H9 (cell line): Measurements from ENCODE around the gene SULF2. TPM values are rescaled to one million over a fixed set of nuclear protein-coding genes. Genes with fewer than 3 reads are reported as not detected.

Experiments used
- DNase-seq: peaks from one replicate; pipeline ENCODE4 v3.0.0-alpha.2; 2017
- H2AFZ ChIP-seq: one replicate; pipeline ENCODE4 v1.6.1; 2013; ENCODE audit warnings: mild to moderate bottlenecking, low read length, control low read depth, moderate library complexity
- H2AK5ac ChIP-seq: 2 replicates; pipeline ENCODE4 v1.6.1; 2013; ENCODE audit warnings: low read length, control low read depth, mixed read lengths; ENCODE audit not compliant: insufficient read length
- H2BK120ac ChIP-seq: one replicate; pipeline ENCODE4 v1.6.1; 2013; ENCODE audit warnings: low read depth, mild to moderate bottlenecking, low read length, control low read depth, inconsistent platforms; ENCODE audit not compliant: poor library complexity, severe bottlenecking
- H2BK12ac ChIP-seq: 2 replicates; pipeline ENCODE4 v1.6.1; 2013; ENCODE audit warnings: low read length, control low read depth, mixed read lengths, low read depth; ENCODE audit not compliant: insufficient read length
- H2BK15ac ChIP-seq: 2 replicates; pipeline ENCODE4 v1.6.1; 2013; ENCODE audit warnings: low read depth, low read length, control low read depth
- H2BK20ac ChIP-seq: one replicate; pipeline ENCODE4 v1.6.1; 2013; ENCODE audit warnings: low read depth, mild to moderate bottlenecking, low read length, control low read depth, inconsistent platforms; ENCODE audit not compliant: poor library complexity, severe bottlenecking
- H2BK5ac ChIP-seq: 2 replicates; pipeline ENCODE4 v1.6.1; 2013; ENCODE audit warnings: low read length, control low read depth, mixed read lengths; ENCODE audit not compliant: insufficient read length
- H3K14ac ChIP-seq: 2 replicates; pipeline ENCODE4 v1.6.1; 2013; ENCODE audit warnings: low read length, control low read depth; ENCODE audit not compliant: insufficient read depth
- H3K18ac ChIP-seq: 2 replicates; pipeline ENCODE4 v1.6.1; 2013; ENCODE audit warnings: low read depth, mild to moderate bottlenecking, mixed read lengths, low read length, control low read depth; ENCODE audit not compliant: insufficient read length
- H3K23ac ChIP-seq: 2 replicates; pipeline ENCODE4 v1.6.1; 2013; ENCODE audit warnings: low read length, control low read depth, mixed read lengths, low read depth; ENCODE audit not compliant: insufficient read length
- H3K23me2 ChIP-seq: 2 replicates; pipeline ENCODE4 v1.6.1; 2013; ENCODE audit warnings: low read depth, mild to moderate bottlenecking, mixed read lengths, low read length, control low read depth; ENCODE audit not compliant: insufficient read length, poor library complexity, severe bottlenecking
- H3K27ac ChIP-seq: 2 replicates; pipeline ENCODE4 v1.5.1; 2013; ENCODE audit warnings: low read length, control low read depth, mixed read lengths, low read depth; ENCODE audit not compliant: insufficient read length
- H3K27me3 ChIP-seq: 2 replicates; pipeline ENCODE4 v1.6.1; 2013; ENCODE audit warnings: low read length, control low read depth, inconsistent platforms; ENCODE audit not compliant: insufficient read depth
- H3K4ac ChIP-seq: 2 replicates; pipeline ENCODE4 v1.6.1; 2013; ENCODE audit warnings: low read depth, mild to moderate bottlenecking, control low read depth, inconsistent platforms, low read length, moderate library complexity
- H3K4me1 ChIP-seq: 2 replicates; pipeline ENCODE4 v1.6.1; 2013; ENCODE audit warnings: low read length, control low read depth, inconsistent platforms; ENCODE audit not compliant: insufficient read depth
- H3K4me2 ChIP-seq: 2 replicates; pipeline ENCODE4 v1.6.1; 2013; ENCODE audit warnings: low read length, control low read depth, mixed read lengths; ENCODE audit not compliant: insufficient read length, insufficient read depth
- H3K56ac ChIP-seq: 2 replicates; pipeline ENCODE4 v1.6.1; 2013; ENCODE audit warnings: low read depth, mild to moderate bottlenecking, mixed read lengths, low read length, control low read depth; ENCODE audit not compliant: insufficient read length
- H3K79me1 ChIP-seq: 2 replicates; pipeline ENCODE4 v1.6.1; 2013; ENCODE audit warnings: low read depth, mild to moderate bottlenecking, moderate library complexity, low read length, control low read depth, inconsistent platforms; ENCODE audit not compliant: insufficient read depth, poor library complexity, severe bottlenecking
- H3K79me2 ChIP-seq: 2 replicates; pipeline ENCODE4 v1.6.1; 2013; ENCODE audit warnings: low read length, control low read depth, inconsistent platforms; ENCODE audit not compliant: insufficient read depth
- H3K9ac ChIP-seq: 2 replicates; pipeline ENCODE4 v1.6.1; 2013; ENCODE audit warnings: low read length, control low read depth, mixed read lengths; ENCODE audit not compliant: insufficient read length; ENCODE audit errors: extremely low read depth
- H3K9me3 ChIP-seq: one replicate; pipeline ENCODE4 v1.6.1; 2013; ENCODE audit warnings: low read depth, low read length, inconsistent platforms; ENCODE audit not compliant: control insufficient read depth
- H3T11ph ChIP-seq: one replicate; pipeline ENCODE4 v1.6.1; 2013; ENCODE audit warnings: mild to moderate bottlenecking, low read length, control low read depth, inconsistent platforms
- H4K20me1 ChIP-seq: one replicate; pipeline ENCODE4 v1.6.1; 2013; ENCODE audit not compliant: control insufficient read depth, insufficient read length, insufficient read depth
- H4K5ac ChIP-seq: 2 replicates; pipeline ENCODE4 v1.6.1; 2013; ENCODE audit warnings: low read depth, mild to moderate bottlenecking, mixed read lengths, low read length, control low read depth; ENCODE audit not compliant: insufficient read length
- H4K8ac ChIP-seq: replicated peaks from 2 replicates; pipeline ENCODE4 v1.6.1; 2013; ENCODE audit warnings: low read length, control low read depth, mixed read lengths, low read depth; ENCODE audit not compliant: insufficient read length
- H4K91ac ChIP-seq: 2 replicates; pipeline ENCODE4 v1.6.1; 2013; ENCODE audit warnings: low read depth, mild to moderate bottlenecking, moderate library complexity, mixed read lengths, low read length, control low read depth; ENCODE audit not compliant: insufficient read length
- H3K27ac Mint-ChIP-seq, 3 experiments: 2 replicates in 2 of 3; 3 replicates in 1 of 3; pipeline ENCODE4 v1.8.0; 2020 to 2021; ENCODE audit warnings: mixed read lengths in 3 of 3, mild to moderate bottlenecking in 1 of 3, moderate library complexity in 1 of 3
- H3K27me3 Mint-ChIP-seq: 2 replicates; pipeline ENCODE4 v1.8.0; 2021; ENCODE audit warnings: low read depth, mild to moderate bottlenecking, moderate library complexity, mixed read lengths
- H3K36me3 Mint-ChIP-seq, 3 experiments: 2 replicates in 2 of 3; 3 replicates in 1 of 3; pipeline ENCODE4 v1.8.0; 2020 to 2021; ENCODE audit warnings: low read depth in 3 of 3, mixed read lengths in 3 of 3; ENCODE audit not compliant: insufficient read depth in 1 of 3
- H3K4me1 Mint-ChIP-seq, 2 experiments: 2 replicates each; pipeline ENCODE4 v1.8.0; 2020; ENCODE audit warnings: mixed read lengths in 2 of 2
- H3K4me3 Mint-ChIP-seq, 2 experiments: 2 replicates in 1 of 2; 3 replicates in 1 of 2; pipeline ENCODE4 v1.8.0; 2020 to 2021; ENCODE audit warnings: mild to moderate bottlenecking in 2 of 2, mixed read lengths in 2 of 2, moderate library complexity in 1 of 2
- H3K9me3 Mint-ChIP-seq, 2 experiments: 2 replicates in 1 of 2; 3 replicates in 1 of 2; pipeline ENCODE4 v1.8.0; 2020; ENCODE audit warnings: mild to moderate bottlenecking in 2 of 2, mixed read lengths in 2 of 2, moderate library complexity in 1 of 2
- CTCF ChIP-seq: fragments of 200-600 bp; sonication (generic); conservative IDR thresholded peaks from 3 replicates; pipeline ENCODE4 v1.8.0; 2021; ENCODE audit warnings: antibody characterized with exemption, mild to moderate bottlenecking
- WGBS: extraction: QIAGEN DNeasy Blood & Tissue Kit; methylation state at CpG from one replicate; pipeline ENCODE4 v1.1.7; 2013; ENCODE audit warnings: missing lambda C conversion rate, low lambda C conversion rate, mixed read lengths; ENCODE audit not compliant: insufficient read length; ENCODE audit errors: extremely low coverage; 5-methylcytosine and 5-hydroxymethylcytosine counted together
- total RNA-seq: library from RNA; stranded (reverse); gene quantifications from 2 replicates; pipeline ENCODE4 v1.2.1, GENCODE V29; 2021

The SULF2 gene
- total RNA-seq, 1 experiment from 2014 or later = 31.2 TPM

DNA sequence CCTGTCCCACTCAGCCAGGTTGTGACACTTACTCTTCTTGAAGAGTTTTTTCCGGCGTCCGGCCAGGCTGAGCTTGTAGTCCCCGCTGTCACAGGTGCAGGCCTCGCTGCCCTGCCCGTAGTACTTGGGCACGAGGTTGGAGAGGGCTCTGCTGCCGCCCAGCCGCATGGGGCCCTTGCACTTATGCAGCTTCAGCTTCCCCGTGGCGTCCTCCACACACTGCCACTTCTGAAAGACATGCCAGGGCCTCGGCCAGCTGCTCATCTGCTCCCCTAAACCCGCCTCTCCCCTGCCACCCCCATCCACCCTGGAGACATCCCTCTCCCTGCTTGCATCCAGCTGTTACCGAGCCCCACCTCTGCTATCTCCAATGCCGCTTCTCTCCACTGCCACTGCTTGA is 113.1 kb downstream of the SULF2 start:
- Histone ChIP-seq H3K79me2 (no peaks in the 10 kb centered on the region), H2BK20ac (no peak overlapping the region), H2BK15ac (no peak overlapping the region), H2BK5ac (no peak overlapping the region), H3T11ph (no peak overlapping the region), H2AFZ (no peak overlapping the region), H3K14ac (no peak overlapping the region), H3K9me3 (no peaks in the 10 kb centered on the region), H2AK5ac (no peak overlapping the region), H3K23me2 (no peaks in the 10 kb centered on the region), H4K8ac (no peak overlapping the region), H4K91ac (no peak overlapping the region), H4K5ac (no peak overlapping the region), H2BK120ac (no peak overlapping the region), H3K23ac (no peak overlapping the region), H3K4ac (no peak overlapping the region), H3K56ac (no peak overlapping the region), H2BK12ac (no peak overlapping the region), H3K9ac (no peak overlapping the region), H3K4me2 (no peak overlapping the region), H3K79me1 (no peaks in the 10 kb centered on the region), H3K27me3 (no peaks in the 10 kb centered on the region), H3K27ac (no peak overlapping the region), H3K18ac (no peak overlapping the region), H4K20me1 (no peaks in the 10 kb centered on the region), H3K4me1 (no peaks in the 10 kb centered on the region)
- Mint-ChIP-seq H3K27ac (peak overlapping the region in 2 of 3 experiments; percentile 31 to 42; a peak in 1 of 7 replicates), H3K4me1 (peaks cover 4 to 10% of the 10 kb centered on the region in 2 experiments), H3K4me3 (no peak overlapping the region), H3K36me3 (peaks cover 0 to 4% (median 0%) of the 10 kb centered on the region in 3 experiments; a peak in 1 of 7 replicates), H3K27me3 (no peaks in the 10 kb centered on the region; the same call in none of the 2 replicates), H3K9me3 (peaks cover 0 to 2% of the 10 kb centered on the region in 2 experiments; a peak in 1 of 5 replicates)
- TF ChIP-seq CTCF = no peak
- no CpG with 5 or more reads among the region's 15 CpGs for WGBS
- no peak for DNase-seq
